ENCODE measurements around the gene ITGB1. TPM values are rescaled to one million over a fixed set of nuclear protein-coding genes. Genes with fewer than 3 reads are reported as not detected.
A peak's percentile ranks its signal among the peaks of the same experiment; 100 is the strongest.

ITGB1 gene
- total and polyA plus RNA-seq, 9 of the 15 experiments (the other 6 are each of a cell fraction or from before 2014, with no cell fraction given) = 40.2 to 194 (median 155) TPM

- TF ChIP-seq ZNF318 (IDR thresholded peaks at IDR 0.05; ENCODE audit: borderline replicate concordance in 1 of 2, low read depth in 1 of 2) (peak in 1 of 2 experiments; percentile 50; a peak in 1 of 4 replicates), IFI16 (CRISPR knock-in tag; IDR thresholded peaks at IDR 0.05) (no peak), NFIC (IDR thresholded peaks at IDR 0.05) (peak; percentile 86), RBBP5 (IDR thresholded peaks at IDR 0.05; ENCODE audit: borderline replicate concordance, insufficient read depth, low read length, poor library complexity, severe bottlenecking) (no peak), ZNF512 (tag; IDR thresholded peaks at IDR 0.05) (peak; percentile 39; the same call in 1 of the 2 replicates)
These were observed 27.8 kb upstream of the ITGB1 start (continued) for GRCh38 chr10:32985775-32986350.
